Tibial artery (tissue), 4 donors: Measurements from ENCODE around the gene ECSCR.

Experiments used
- DNase-seq, 2 donors: peaks; one replicate each; pipeline ENCODE4 v3.0.0-alpha.2; 2019
- H3K27ac ChIP-seq, 2 donors: fragments of 200-600 bp; sonication (generic) in 1 of 2; 1 replicate in 1 of 2; 2 replicates in 1 of 2; pipeline ENCODE4 v1.5.1; 2018 to 2019; ENCODE audit warnings: mild to moderate bottlenecking in 1 of 2
- H3K27me3 ChIP-seq, 2 donors: fragments of 200-600 bp; sonication (generic) in 1 of 2; one replicate each; pipeline versions ENCODE4 v1.5.1 to v1.6.0; 2016 to 2019
- H3K36me3 ChIP-seq, 3 donors: fragments of 200-600 bp; sonication (generic) in 2 of 3; one replicate each; pipeline ENCODE4 v1.5.1; 2016 to 2019; ENCODE audit warnings: mild to moderate bottlenecking in 2 of 3
- H3K4me1 ChIP-seq, 4 donors: fragments of 200-600 bp; sonication (generic) in 2 of 4; 1 replicate in 3 of 4; 2 replicates in 1 of 4; pipeline ENCODE4 v1.5.1; 2016 to 2019
- H3K4me3 ChIP-seq, 2 donors: fragments of 200-600 bp; sonication (generic) in 1 of 2; 1 replicate in 1 of 2; 2 replicates in 1 of 2; pipeline ENCODE4 v1.5.1; 2018 to 2019; ENCODE audit warnings: mild to moderate bottlenecking in 2 of 2
- H3K9me3 ChIP-seq, 3 donors: fragments of 200-600 bp; sonication (generic) in 1 of 3; one replicate each; pipeline ENCODE4 v1.5.1; 2016 to 2019
- intact Hi-C: fragments of 100-400 bp; cut with DNase I; formaldehyde crosslinking; loops from one replicate; pipeline ENCODE4 v1.15.0; 2023; ENCODE audit warnings: low total_unique reads
- TF ChIP-seq, protein P1 (sequence below), 2 experiments: fragments of 200-600 bp in 1 of 2; fragments of 450-650 bp in 1 of 2; IDR thresholded peaks; one replicate each; pipeline ENCODE4 v1.5.1; 2017 to 2019; ENCODE audit warnings: antibody characterized with exemption in 2 of 2, mild to moderate bottlenecking in 1 of 2, moderate library complexity in 1 of 2

Gene ECSCR

DNA sequence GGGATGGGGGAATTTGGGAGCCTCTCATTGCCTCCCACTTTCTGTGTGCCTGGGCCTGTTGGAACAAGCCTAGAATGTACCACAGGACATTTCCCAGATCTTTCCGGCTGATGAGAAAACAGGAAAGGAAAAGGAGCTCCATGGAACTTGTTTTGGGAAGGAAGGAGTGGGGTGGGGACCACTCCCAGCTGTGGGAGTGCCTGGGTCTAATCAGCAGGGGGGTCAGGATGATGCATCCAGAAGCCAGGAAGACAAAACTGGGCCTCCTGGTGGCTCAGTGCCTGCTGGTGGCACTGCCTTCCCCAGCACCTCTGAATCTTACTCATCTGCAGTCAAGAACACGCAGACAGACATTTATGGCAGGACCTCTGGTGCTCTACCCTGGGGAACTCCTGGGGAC, 11.0 kb upstream of the ECSCR start:
- Histone ChIP-seq H3K36me3 (peaks cover 0 to 38% (median 38%) of the 10 kb centered on the region in 3 donors), H3K4me3 (no peak overlapping the region), H3K4me1 (peaks cover 0 to 4% (median 0%) of the 10 kb centered on the region in 4 donors), H3K9me3 (no peaks in the 10 kb centered on the region), H3K27ac (no peak overlapping the region), H3K27me3 (no peaks in the 10 kb centered on the region)
- intact Hi-C loops = no loop called here
- TF ChIP-seq, protein P1, sequence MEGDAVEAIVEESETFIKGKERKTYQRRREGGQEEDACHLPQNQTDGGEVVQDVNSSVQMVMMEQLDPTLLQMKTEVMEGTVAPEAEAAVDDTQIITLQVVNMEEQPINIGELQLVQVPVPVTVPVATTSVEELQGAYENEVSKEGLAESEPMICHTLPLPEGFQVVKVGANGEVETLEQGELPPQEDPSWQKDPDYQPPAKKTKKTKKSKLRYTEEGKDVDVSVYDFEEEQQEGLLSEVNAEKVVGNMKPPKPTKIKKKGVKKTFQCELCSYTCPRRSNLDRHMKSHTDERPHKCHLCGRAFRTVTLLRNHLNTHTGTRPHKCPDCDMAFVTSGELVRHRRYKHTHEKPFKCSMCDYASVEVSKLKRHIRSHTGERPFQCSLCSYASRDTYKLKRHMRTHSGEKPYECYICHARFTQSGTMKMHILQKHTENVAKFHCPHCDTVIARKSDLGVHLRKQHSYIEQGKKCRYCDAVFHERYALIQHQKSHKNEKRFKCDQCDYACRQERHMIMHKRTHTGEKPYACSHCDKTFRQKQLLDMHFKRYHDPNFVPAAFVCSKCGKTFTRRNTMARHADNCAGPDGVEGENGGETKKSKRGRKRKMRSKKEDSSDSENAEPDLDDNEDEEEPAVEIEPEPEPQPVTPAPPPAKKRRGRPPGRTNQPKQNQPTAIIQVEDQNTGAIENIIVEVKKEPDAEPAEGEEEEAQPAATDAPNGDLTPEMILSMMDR (IDR thresholded peaks at IDR 0.05) = no peak
- no peak for DNase-seq

DNA sequence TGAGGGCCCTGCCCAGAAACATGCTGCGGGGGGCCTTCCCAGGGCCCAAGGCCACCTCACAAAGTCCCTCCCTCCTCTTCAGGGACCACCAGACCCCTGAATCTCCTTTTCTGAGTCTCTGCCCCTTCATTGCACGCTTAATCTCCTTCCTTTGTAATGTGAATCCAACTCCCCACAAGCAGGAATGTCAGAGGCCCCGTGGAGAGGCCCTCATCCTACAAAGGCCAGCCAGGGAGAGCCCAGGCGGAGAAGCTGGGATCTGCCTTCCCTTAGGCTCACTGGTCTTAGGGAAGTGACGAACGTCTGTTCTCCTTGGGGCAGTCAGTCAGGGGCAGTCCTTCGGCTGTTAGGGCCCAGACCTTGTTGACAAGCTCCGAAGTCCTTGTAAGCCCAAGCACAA, 10.6 kb upstream of the ECSCR start:
- Histone ChIP-seq H3K4me3 (no peak overlapping the region), H3K27me3 (no peaks in the 10 kb centered on the region), H3K4me1 (no peaks in the 10 kb centered on the region), H3K9me3 (no peaks in the 10 kb centered on the region), H3K36me3 (peaks cover 0 to 34% (median 33%) of the 10 kb centered on the region in 3 donors), H3K27ac (no peak overlapping the region)
- intact Hi-C loops = no loop called here
- no peak for DNase-seq
- TF ChIP-seq, protein P1 (IDR thresholded peaks at IDR 0.05) = no peak

DNA sequence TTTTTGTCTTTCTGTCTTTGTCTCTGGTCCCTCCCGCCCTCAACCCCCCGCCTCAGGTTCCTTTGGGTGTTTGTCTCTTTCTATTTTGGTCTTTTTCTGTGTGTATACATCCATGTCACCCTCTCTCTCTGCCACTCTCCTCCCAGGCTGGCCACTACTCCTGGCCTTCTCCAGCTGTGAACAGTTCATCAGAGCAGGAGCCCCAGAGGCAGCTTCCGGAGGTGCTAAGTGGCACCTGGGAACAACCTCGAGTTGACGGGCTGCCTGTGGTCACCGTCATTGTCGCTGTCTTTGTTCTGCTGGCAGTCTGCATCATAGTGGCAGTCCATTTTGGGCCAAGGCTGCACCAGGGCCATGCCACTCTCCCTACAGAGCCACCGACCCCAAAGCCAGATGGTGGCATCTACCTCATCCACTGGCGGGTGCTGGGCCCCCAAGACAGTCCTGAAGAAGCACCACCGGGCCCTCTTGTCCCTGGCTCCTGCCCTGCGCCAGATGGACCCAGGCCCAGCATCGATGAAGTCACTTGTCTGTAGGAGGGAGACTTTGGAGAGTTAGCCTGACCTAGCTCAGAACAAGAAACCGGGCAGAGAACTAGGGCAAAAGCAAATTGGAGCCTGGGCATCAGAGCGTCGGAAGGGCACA, 10.0 kb upstream of the ECSCR start:
- intact Hi-C loops = no loop called here
- Histone ChIP-seq H3K36me3 (peaks cover 0 to 28% (median 27%) of the 10 kb centered on the region in 3 donors), H3K4me3 (no peak overlapping the region), H3K9me3 (no peaks in the 10 kb centered on the region), H3K4me1 (no peaks in the 10 kb centered on the region), H3K27ac (no peak overlapping the region), H3K27me3 (no peaks in the 10 kb centered on the region)
- TF ChIP-seq, protein P1 (IDR thresholded peaks at IDR 0.05) = no peak
- no peak for DNase-seq

DNA sequence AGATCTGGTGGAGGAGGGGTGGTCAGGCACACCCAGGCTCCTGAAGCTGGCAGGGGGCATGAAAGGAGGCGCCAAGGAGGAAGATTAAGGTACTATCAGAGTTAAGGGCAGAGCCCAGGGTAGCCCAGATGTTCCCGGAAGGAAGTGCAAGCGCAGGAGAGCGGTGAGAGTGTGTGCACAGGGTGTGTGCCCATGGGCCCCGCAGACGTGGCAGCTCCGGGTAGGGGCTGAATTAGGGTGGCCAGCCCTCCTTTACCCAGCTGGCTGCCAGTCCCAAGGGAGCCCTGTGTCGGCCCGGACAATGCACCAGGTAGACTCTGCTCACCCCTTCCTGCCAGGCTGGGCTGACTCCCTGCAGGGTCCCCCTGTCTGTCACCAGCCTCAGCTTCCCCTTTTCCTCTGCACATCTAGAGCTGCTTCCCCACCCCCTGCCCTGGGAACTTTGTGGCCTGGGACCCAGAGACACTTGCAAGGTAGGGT, 8.3 kb upstream of the ECSCR start, which contains the start of gene SMIM33:
TSS of gene SMIM33 (plus strand) at position 184 of the 480 bp plus-strand sequence. CDS start at position 302, 118 bp downstream.
- intact Hi-C loops = no loop called here
- Histone ChIP-seq H3K4me1 (no peaks in the 10 kb centered on the region), H3K27ac (no peak within 1 kb of the TSS), H3K4me3 (no peak within 1 kb of the TSS), H3K36me3 (peaks cover 0 to 11% (median 11%) of the 10 kb centered on the region in 3 donors), H3K27me3 (no peaks in the 10 kb centered on the region), H3K9me3 (no peaks in the 10 kb centered on the region)
- no peak for DNase-seq
- TF ChIP-seq, protein P1 (IDR thresholded peaks at IDR 0.05) = no peak

DNA sequence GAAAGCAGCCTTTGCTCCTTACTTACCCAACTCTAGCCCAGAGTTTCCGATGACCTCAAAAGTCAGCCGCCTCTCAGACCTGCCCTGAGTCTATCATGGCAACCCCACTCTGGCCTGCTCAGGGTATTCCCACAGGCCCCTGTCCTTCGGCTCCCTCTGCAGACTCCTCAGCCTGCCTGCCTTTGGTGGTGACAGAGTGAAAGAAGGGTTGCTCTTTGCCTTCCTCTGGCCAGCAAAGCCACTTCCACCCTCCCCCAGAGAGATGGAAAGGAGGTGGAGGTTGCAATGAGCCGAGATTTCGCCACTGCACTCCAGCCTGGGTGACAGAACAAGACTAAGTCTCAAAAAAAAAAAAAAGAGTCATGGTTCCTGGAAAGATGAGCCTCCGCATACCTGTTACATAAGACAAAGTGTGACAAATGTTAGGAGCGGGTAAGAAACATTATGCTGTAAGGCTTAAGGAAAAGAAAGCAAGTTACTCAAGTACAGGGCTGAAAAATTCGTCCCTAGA, 5.9 kb upstream of the ECSCR start:
- Histone ChIP-seq H3K27ac (no peak overlapping the region), H3K9me3 (no peaks in the 10 kb centered on the region), H3K4me3 (no peak overlapping the region), H3K27me3 (no peaks in the 10 kb centered on the region), H3K4me1 (no peaks in the 10 kb centered on the region), H3K36me3 (no peaks in the 10 kb centered on the region)
- intact Hi-C loops = no loop called here
- TF ChIP-seq, protein P1 (IDR thresholded peaks at IDR 0.05) = no peak
- DNase-seq = no peak
